ENCODE results near the gene PLXNA4.

- no peak for TF ChIP-seq CTCF (IDR thresholded peaks at IDR 0.05; ENCODE audit: low read depth, low read length)
- no peak for TF ChIP-seq POLR2A (IDR thresholded peaks at IDR 0.05; ENCODE audit: extremely low read depth, insufficient read length)
- TF ChIP-seq MYC (IDR thresholded peaks at IDR 0.05; ENCODE audit: low read depth, low read length): no peak
Observed at GRCh38 chr7:132511387-132511786, 64.9 kb downstream of the PLXNA4 start.
